Prostate gland (tissue), 2 donors: ENCODE measurements around the gene LSAMP. TPM values are rescaled to one million over a fixed set of nuclear protein-coding genes. Genes with fewer than 3 reads are reported as not detected.

ENCODE experiments used
- DNase-seq: peaks from one replicate; pipeline ENCODE4 v3.0.0-alpha.2; 2019; ENCODE audit warnings: low spot score
- H3K27ac ChIP-seq, 2 donors: fragments of 200-600 bp; sonication (generic); 2 replicates each; pipeline ENCODE4 v1.5.1; 2017 to 2019
- H3K27me3 ChIP-seq: fragments of 200-600 bp; sonication (generic); replicated peaks from 2 replicates; pipeline ENCODE4 v1.5.1; 2019; ENCODE audit not compliant: insufficient read depth
- H3K36me3 ChIP-seq, 2 donors: fragments of 200-600 bp; sonication (generic); 1 replicate in 1 of 2; 2 replicates in 1 of 2; pipeline versions ENCODE4 v1.5.1 to v1.8.1; 2017 to 2019
- H3K4me1 ChIP-seq: fragments of 200-600 bp; sonication (generic); replicated peaks from 2 replicates; pipeline ENCODE4 v1.5.1; 2019
- H3K4me3 ChIP-seq, 2 donors: fragments of 200-600 bp; sonication (generic); 2 replicates each; pipeline ENCODE4 v1.5.1; 2017 to 2019
- H3K9me3 ChIP-seq: fragments of 200-600 bp; sonication (generic); 2 replicates; pipeline ENCODE4 v1.5.1; 2017
- CTCF ChIP-seq, 4 experiments: fragments of 200-600 bp in 2 of 4; fragments of 450-650 bp in 2 of 4; sonication (generic) in 2 of 4; IDR thresholded peaks; 1 replicate in 3 of 4; 2 replicates in 1 of 4; pipeline ENCODE4 v1.5.1; 2016 to 2019; ENCODE audit warnings: antibody characterized with exemption in 4 of 4, mild to moderate bottlenecking in 2 of 4, moderate library complexity in 2 of 4
- POLR2A ChIP-seq: fragments of 450-650 bp; IDR thresholded peaks from one replicate; pipeline ENCODE4 v1.6.1; 2016; ENCODE audit warnings: antibody characterized with exemption, mild to moderate bottlenecking
- POLR2AphosphoS5 ChIP-seq: sonication (generic); formaldehyde crosslinking; IDR thresholded peaks from one replicate; pipeline ENCODE4 v1.6.1; 2017; ENCODE audit warnings: antibody characterized with exemption
- WGBS: methylation state at CpG from one replicate; pipeline ENCODE4 v1.1.5; 2018; 5-methylcytosine and 5-hydroxymethylcytosine counted together
- intact Hi-C: fragments of 100-400 bp; cut with DNase I; formaldehyde crosslinking; loops from one replicate; pipeline ENCODE4 v1.14.2; 2022
- total RNA-seq, 2 donors: library from RNA; depleted of rRNA; stranded (reverse); fragments of >200 nt; gene quantifications; one replicate each; pipeline ENCODE4 v1.1.0, GENCODE V29; 2016

The LSAMP gene
- total RNA-seq, 2 donors from 2014 or later, result 15.4 to 38.0 TPM

- no peaks in the 10 kb centered on the region for H3K9me3 ChIP-seq
- intact Hi-C loops, result no loop called here
- no peak for DNase-seq
- H3K36me3 ChIP-seq, result no peaks in the 10 kb centered on the region
- no peak overlapping the region for H3K4me3 ChIP-seq
- H3K4me1 ChIP-seq, result no peaks in the 10 kb centered on the region
- no peak for TF ChIP-seq POLR2AphosphoS5
- no peak for TF ChIP-seq CTCF (IDR thresholded peaks at IDR 0.05)
- TF ChIP-seq POLR2A, result no peak
- no peaks in the 10 kb centered on the region for H3K27me3 ChIP-seq
- WGBS, result 65% methylated on average over 4 of the region's 4 CpGs
- H3K27ac ChIP-seq, result no peak overlapping the region
These were observed 163.8 kb downstream of the LSAMP start for GRCh38 chr3:116281313-116282143.

- Histone ChIP-seq H3K9me3 (no peaks in the 10 kb centered on the region), H3K4me1 (no peaks in the 10 kb centered on the region), H3K36me3 (no peaks in the 10 kb centered on the region), H3K27me3 (no peaks in the 10 kb centered on the region), H3K27ac (no peak overlapping the region), H3K4me3 (no peak overlapping the region)
- no peak for TF ChIP-seq POLR2A
- no peak for TF ChIP-seq POLR2AphosphoS5
- no peak for TF ChIP-seq CTCF (IDR thresholded peaks at IDR 0.05)
- no peak for DNase-seq
- WGBS, result 83% methylated on average over 5 of the region's 5 CpGs
- intact Hi-C loops, result no loop called here
These were observed 165.1 kb downstream of the LSAMP start for GRCh38 chr3:116280130-116280740.

DNA sequence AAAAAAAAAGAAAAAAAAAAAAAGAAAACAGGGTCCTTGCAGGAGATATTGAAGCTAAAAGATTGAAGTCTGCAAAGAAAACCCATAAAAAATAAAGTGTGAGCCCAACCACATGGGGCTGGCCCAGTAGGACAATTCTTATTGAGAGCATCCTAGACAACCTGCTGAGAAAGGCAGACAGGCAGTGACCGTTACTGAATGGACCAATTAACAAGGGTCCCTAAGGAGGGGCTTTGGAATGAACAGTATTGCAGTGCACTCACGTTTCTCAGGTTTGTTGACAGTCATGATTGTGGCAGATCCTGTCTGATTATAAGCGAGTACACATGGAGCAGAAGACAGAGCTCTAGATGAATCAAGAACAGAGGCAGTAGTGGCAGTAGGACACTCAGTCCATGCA lies 168.6 kb downstream of the LSAMP start:
- DNase-seq, result no peak
- 59% methylated on average over 3 of the region's 3 CpGs for WGBS
- Histone ChIP-seq H3K27me3 (no peaks in the 10 kb centered on the region), H3K4me3 (no peak overlapping the region), H3K27ac (no peak overlapping the region), H3K36me3 (no peaks in the 10 kb centered on the region), H3K9me3 (no peaks in the 10 kb centered on the region), H3K4me1 (no peaks in the 10 kb centered on the region)
- intact Hi-C loops, result no loop called here
- TF ChIP-seq CTCF (IDR thresholded peaks at IDR 0.05) (no peak), POLR2A (no peak), POLR2AphosphoS5 (no peak)

DNA sequence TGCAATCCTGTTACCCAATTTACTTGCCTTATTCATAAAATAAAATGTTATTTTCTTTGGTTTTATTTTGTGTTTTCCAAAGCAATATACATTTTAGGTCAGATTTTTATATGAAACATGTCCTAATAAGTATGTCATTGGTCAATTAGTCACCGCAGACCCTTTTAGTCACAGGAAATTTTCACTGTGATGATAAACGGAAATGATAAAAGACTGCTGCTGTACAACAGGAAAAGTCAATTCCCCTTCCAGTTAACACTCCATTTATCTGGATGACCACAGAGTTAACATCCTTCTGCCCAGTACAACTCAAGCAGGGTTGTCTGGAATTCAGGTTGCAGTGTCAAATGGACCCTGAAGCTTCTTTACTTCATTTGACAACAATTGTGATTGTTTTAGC lies 175.2 kb downstream of the LSAMP start:
- H3K9me3 ChIP-seq, result no peaks in the 10 kb centered on the region
- 53% methylated on average over 2 of the region's 2 CpGs for WGBS
- no peak overlapping the region for H3K4me3 ChIP-seq
- no peaks in the 10 kb centered on the region for H3K4me1 ChIP-seq
- intact Hi-C loops, result no loop called here
- no peak overlapping the region for H3K27ac ChIP-seq
- no peaks in the 10 kb centered on the region for H3K36me3 ChIP-seq
- TF ChIP-seq POLR2A, result no peak
- no peak for TF ChIP-seq CTCF (IDR thresholded peaks at IDR 0.05)
- no peak for TF ChIP-seq POLR2AphosphoS5
- no peak for DNase-seq
- H3K27me3 ChIP-seq, result no peaks in the 10 kb centered on the region

GRCh38 chr3:116267116-116267515 lies 178.2 kb downstream of the LSAMP start:
- no peak overlapping the region for H3K4me3 ChIP-seq

More at GRCh38 chr3:116267116-116267515, 178.2 kb downstream of the LSAMP start:
- H3K27ac ChIP-seq, result no peak overlapping the region
- intact Hi-C loops, result no loop called here
- no peak for TF ChIP-seq POLR2A
- no peak for TF ChIP-seq CTCF (IDR thresholded peaks at IDR 0.05)
- no peak for TF ChIP-seq POLR2AphosphoS5
- no peaks in the 10 kb centered on the region for H3K9me3 ChIP-seq
- H3K27me3 ChIP-seq, result no peaks in the 10 kb centered on the region
- WGBS, result 87% methylated on average over 1 of the region's 1 CpG
- no peaks in the 10 kb centered on the region for H3K4me1 ChIP-seq
- DNase-seq, result no peak
- H3K36me3 ChIP-seq, result no peaks in the 10 kb centered on the region
